Ishikawa (cell line): Measurements from ENCODE around the gene ASTN1.

ENCODE experiments used
- CEBPB ChIP-seq: IDR thresholded peaks from 2 replicates; pipeline ENCODE4 v1.6.1; 2012
- CREB1 ChIP-seq: IDR thresholded peaks from 2 replicates; pipeline ENCODE4 v1.6.1; 2012; ENCODE audit warnings: low read depth
- EP300 ChIP-seq: IDR thresholded peaks from 2 replicates; pipeline ENCODE4 v1.6.1; 2012; ENCODE audit warnings: borderline replicate concordance
- FOXM1 ChIP-seq: IDR thresholded peaks from 2 replicates; pipeline ENCODE4 v1.6.1; 2012; ENCODE audit warnings: low read depth, borderline replicate concordance
- NFIC ChIP-seq: IDR thresholded peaks from 2 replicates; pipeline ENCODE4 v1.6.1; 2012
- RAD21 ChIP-seq: IDR thresholded peaks from 2 replicates; pipeline ENCODE4 v1.6.1; 2012; ENCODE audit warnings: low read depth
- TAF1 ChIP-seq: IDR thresholded peaks from 2 replicates; pipeline ENCODE4 v1.6.1; 2012; ENCODE audit warnings: low read depth, mild to moderate bottlenecking
- YY1 ChIP-seq: IDR thresholded peaks from 2 replicates; pipeline ENCODE4 v1.6.1; 2012; ENCODE audit warnings: low read depth
- TF ChIP-seq, protein P1 (sequence below): IDR thresholded peaks from 2 replicates; pipeline ENCODE4 v1.6.1; 2012

DNA sequence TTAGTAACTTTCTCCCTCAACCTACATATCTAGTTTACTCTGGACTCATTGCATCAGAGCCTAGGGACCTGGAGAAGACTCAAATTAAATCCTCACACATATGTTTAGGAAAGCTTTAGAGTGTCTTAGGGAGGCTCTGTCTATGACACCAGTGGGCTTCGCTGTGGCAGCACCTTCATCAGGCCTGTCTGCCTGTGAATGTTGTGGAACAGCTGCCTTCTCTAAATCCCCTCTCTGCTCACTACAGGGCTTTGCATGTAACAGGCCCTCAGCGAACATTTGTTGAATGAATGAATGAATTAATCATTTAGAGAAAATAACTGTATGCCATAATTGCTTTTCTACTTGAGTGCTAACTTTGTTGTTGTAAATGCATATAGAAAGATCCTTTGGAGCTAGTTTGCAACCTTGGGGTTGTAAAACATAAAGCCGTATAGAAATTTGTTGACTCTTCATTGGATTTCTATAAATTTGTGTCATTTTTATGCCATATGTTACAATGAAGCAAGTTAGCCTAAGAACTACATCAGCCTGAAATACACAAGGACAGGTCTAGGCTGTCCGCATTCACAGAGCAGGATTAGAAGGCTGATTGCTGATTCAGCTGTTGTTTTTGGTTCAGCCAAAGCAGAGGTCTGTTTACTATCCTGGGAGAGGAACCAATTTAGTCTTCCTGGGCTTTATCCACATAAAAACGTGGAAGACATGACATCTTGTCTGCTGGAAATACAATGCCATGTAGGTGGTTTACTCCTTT, 238.0 kb downstream of the ASTN1 start:
- TF ChIP-seq TAF1: no peak
- no peak for TF ChIP-seq RAD21
- TF ChIP-seq CEBPB: no peak
- no peak for TF ChIP-seq FOXM1
- TF ChIP-seq YY1: no peak
- TF ChIP-seq EP300: no peak
- no peak for TF ChIP-seq NFIC
- no peak for TF ChIP-seq CREB1
- TF ChIP-seq, protein P1, sequence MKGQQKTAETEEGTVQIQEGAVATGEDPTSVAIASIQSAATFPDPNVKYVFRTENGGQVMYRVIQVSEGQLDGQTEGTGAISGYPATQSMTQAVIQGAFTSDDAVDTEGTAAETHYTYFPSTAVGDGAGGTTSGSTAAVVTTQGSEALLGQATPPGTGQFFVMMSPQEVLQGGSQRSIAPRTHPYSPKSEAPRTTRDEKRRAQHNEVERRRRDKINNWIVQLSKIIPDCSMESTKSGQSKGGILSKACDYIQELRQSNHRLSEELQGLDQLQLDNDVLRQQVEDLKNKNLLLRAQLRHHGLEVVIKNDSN: no peak
